Measurements from ENCODE around the gene PTPRA.

The PTPRA gene

DNA sequence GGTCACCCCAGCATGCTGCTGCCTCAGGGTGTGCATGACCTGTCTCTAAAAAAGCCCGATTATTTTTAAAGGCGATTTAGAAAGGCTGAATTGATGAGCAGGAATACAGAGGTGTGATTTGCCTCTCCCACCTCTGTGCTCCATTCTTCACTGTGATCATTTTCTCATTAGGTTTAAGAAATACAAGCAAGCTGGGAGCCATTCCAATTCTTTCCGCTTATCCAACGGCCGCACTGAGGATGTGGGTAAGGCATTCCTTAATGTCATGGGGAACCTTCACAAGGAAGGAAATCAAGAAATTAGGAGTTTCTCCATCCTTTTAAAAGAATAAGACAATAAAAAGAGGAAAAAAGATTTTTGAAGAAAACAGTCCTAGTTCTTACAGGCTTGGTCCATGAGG, 114.6 kb downstream of the PTPRA start:
- no peak for ATAC-seq
- no peak for TF ChIP-seq ISL1 (CRISPR knock-in tag; IDR thresholded peaks at IDR 0.05)
- TF ChIP-seq GLIS3 (CRISPR knock-in tag; IDR thresholded peaks at IDR 0.05), result no peak
- TF ChIP-seq, protein P1, sequence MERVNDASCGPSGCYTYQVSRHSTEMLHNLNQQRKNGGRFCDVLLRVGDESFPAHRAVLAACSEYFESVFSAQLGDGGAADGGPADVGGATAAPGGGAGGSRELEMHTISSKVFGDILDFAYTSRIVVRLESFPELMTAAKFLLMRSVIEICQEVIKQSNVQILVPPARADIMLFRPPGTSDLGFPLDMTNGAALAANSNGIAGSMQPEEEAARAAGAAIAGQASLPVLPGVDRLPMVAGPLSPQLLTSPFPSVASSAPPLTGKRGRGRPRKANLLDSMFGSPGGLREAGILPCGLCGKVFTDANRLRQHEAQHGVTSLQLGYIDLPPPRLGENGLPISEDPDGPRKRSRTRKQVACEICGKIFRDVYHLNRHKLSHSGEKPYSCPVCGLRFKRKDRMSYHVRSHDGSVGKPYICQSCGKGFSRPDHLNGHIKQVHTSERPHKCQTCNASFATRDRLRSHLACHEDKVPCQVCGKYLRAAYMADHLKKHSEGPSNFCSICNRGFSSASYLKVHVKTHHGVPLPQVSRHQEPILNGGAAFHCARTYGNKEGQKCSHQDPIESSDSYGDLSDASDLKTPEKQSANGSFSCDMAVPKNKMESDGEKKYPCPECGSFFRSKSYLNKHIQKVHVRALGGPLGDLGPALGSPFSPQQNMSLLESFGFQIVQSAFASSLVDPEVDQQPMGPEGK (CRISPR knock-in tag; IDR thresholded peaks at IDR 0.05; ENCODE audit: borderline replicate concordance), result no peak
- no peak for TF ChIP-seq OSR1 (CRISPR knock-in tag; IDR thresholded peaks at IDR 0.05)
- no peak for TF ChIP-seq ZFP30 (CRISPR knock-in tag; IDR thresholded peaks at IDR 0.05)
- no peak for TF ChIP-seq ZNF70 (CRISPR knock-in tag; IDR thresholded peaks at IDR 0.05)
- TF ChIP-seq, protein P2, sequence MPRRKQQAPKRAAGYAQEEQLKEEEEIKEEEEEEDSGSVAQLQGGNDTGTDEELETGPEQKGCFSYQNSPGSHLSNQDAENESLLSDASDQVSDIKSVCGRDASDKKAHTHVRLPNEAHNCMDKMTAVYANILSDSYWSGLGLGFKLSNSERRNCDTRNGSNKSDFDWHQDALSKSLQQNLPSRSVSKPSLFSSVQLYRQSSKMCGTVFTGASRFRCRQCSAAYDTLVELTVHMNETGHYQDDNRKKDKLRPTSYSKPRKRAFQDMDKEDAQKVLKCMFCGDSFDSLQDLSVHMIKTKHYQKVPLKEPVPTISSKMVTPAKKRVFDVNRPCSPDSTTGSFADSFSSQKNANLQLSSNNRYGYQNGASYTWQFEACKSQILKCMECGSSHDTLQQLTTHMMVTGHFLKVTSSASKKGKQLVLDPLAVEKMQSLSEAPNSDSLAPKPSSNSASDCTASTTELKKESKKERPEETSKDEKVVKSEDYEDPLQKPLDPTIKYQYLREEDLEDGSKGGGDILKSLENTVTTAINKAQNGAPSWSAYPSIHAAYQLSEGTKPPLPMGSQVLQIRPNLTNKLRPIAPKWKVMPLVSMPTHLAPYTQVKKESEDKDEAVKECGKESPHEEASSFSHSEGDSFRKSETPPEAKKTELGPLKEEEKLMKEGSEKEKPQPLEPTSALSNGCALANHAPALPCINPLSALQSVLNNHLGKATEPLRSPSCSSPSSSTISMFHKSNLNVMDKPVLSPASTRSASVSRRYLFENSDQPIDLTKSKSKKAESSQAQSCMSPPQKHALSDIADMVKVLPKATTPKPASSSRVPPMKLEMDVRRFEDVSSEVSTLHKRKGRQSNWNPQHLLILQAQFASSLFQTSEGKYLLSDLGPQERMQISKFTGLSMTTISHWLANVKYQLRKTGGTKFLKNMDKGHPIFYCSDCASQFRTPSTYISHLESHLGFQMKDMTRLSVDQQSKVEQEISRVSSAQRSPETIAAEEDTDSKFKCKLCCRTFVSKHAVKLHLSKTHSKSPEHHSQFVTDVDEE (CRISPR knock-in tag; IDR thresholded peaks at IDR 0.05), result no peak
- no peak for TF ChIP-seq ZNF565 (CRISPR knock-in tag; conservative IDR thresholded peaks at IDR 0.05; ENCODE audit: low read depth)
- TF ChIP-seq, protein P3, sequence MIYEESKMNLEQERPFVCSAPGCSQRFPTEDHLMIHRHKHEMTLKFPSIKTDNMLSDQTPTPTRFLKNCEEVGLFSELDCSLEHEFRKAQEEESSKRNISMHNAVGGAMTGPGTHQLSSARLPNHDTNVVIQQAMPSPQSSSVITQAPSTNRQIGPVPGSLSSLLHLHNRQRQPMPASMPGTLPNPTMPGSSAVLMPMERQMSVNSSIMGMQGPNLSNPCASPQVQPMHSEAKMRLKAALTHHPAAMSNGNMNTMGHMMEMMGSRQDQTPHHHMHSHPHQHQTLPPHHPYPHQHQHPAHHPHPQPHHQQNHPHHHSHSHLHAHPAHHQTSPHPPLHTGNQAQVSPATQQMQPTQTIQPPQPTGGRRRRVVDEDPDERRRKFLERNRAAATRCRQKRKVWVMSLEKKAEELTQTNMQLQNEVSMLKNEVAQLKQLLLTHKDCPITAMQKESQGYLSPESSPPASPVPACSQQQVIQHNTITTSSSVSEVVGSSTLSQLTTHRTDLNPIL (CRISPR knock-in tag; IDR thresholded peaks at IDR 0.05; ENCODE audit: low read depth), result no peak
- no peak for TF ChIP-seq ESRRG (CRISPR knock-in tag; IDR thresholded peaks at IDR 0.05)
- TF ChIP-seq RARB (CRISPR knock-in tag; IDR thresholded peaks at IDR 0.05), result no peak
- no peak for TF ChIP-seq TOX (CRISPR knock-in tag; IDR thresholded peaks at IDR 0.05; ENCODE audit: borderline replicate concordance)
- no peak for TF ChIP-seq ZC3H10 (CRISPR knock-in tag; IDR thresholded peaks at IDR 0.05)

DNA sequence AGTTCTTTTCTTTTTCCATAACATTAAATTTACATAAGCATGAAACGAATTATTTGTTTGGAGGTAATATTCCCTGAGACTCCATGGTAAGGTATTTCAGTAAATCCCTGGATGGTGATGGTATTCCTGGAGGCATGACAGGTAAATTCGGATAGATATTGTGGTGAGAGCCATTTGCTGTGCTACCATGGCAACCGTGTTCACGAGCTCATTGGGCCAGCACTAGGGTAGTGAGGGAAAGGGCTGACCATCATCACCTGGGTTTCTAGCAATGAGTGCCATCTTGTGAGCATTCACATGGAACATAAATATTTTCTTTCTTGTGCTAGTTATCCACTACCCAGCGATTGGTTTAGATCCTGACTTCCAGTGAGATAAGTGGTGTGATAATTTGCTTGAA, 118.3 kb downstream of the PTPRA start:
- no peak for TF ChIP-seq ZNF565 (CRISPR knock-in tag; conservative IDR thresholded peaks at IDR 0.05; ENCODE audit: low read depth)
- no peak for TF ChIP-seq PPARA (CRISPR knock-in tag; IDR thresholded peaks at IDR 0.05; ENCODE audit: borderline replicate concordance)
- no peak for TF ChIP-seq OSR1 (CRISPR knock-in tag; IDR thresholded peaks at IDR 0.05)
- TF ChIP-seq, protein P3 (CRISPR knock-in tag; IDR thresholded peaks at IDR 0.05; ENCODE audit: low read depth), result no peak
- no peak for TF ChIP-seq ZFP3 (CRISPR knock-in tag; IDR thresholded peaks at IDR 0.05)
- TF ChIP-seq SNAI2 (CRISPR knock-in tag; IDR thresholded peaks at IDR 0.05), result no peak
- no peak for TF ChIP-seq RARB (CRISPR knock-in tag; IDR thresholded peaks at IDR 0.05)
- no peak for TF ChIP-seq ZC3H10 (CRISPR knock-in tag; IDR thresholded peaks at IDR 0.05)
- TF ChIP-seq, protein P4, sequence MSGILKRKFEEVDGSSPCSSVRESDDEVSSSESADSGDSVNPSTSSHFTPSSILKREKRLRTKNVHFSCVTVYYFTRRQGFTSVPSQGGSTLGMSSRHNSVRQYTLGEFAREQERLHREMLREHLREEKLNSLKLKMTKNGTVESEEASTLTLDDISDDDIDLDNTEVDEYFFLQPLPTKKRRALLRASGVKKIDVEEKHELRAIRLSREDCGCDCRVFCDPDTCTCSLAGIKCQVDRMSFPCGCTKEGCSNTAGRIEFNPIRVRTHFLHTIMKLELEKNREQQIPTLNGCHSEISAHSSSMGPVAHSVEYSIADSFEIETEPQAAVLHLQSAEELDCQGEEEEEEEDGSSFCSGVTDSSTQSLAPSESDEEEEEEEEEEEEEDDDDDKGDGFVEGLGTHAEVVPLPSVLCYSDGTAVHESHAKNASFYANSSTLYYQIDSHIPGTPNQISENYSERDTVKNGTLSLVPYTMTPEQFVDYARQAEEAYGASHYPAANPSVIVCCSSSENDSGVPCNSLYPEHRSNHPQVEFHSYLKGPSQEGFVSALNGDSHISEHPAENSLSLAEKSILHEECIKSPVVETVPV (CRISPR knock-in tag; IDR thresholded peaks at IDR 0.05), result no peak
- TF ChIP-seq, protein P2 (CRISPR knock-in tag; IDR thresholded peaks at IDR 0.05), result no peak
- TF ChIP-seq ISL1 (CRISPR knock-in tag; IDR thresholded peaks at IDR 0.05), result no peak
- TF ChIP-seq ARNTL (CRISPR knock-in tag; IDR thresholded peaks at IDR 0.05; ENCODE audit: borderline replicate concordance, low read depth), result no peak
- ATAC-seq, result no peak

Data from SK-N-SH treated with all-trans-retinoic acid at 6 μM for 48 hours (cell line).